ENCODE data around the gene SLCO3A1.

The SLCO3A1 gene

GRCh38 chr15:92025706-92026270 lies 172.3 kb downstream of the SLCO3A1 start:
- H3K4me3 Mint-ChIP-seq: no peak overlapping the region
- no peaks in the 10 kb centered on the region for H3K27me3 Mint-ChIP-seq
- no peak for DNase-seq
- H3K36me3 Mint-ChIP-seq (ENCODE audit: low read depth): no peaks in the 10 kb centered on the region
- H3K4me1 Mint-ChIP-seq (ENCODE audit: low read depth): peaks cover 16% of the 10 kb centered on the region
- no peaks in the 10 kb centered on the region for H3K9me3 Mint-ChIP-seq
- H3K27ac Mint-ChIP-seq: no peak overlapping the region

GRCh38 chr15:92028389-92028724 lies 174.8 kb downstream of the SLCO3A1 start:
- H3K9me3 Mint-ChIP-seq: no peaks in the 10 kb centered on the region
- no peak for DNase-seq
- no peaks in the 10 kb centered on the region for H3K36me3 Mint-ChIP-seq (ENCODE audit: low read depth)
- no peak overlapping the region for H3K4me3 Mint-ChIP-seq
- peaks cover 14% of the 10 kb centered on the region for H3K4me1 Mint-ChIP-seq (ENCODE audit: low read depth)
- no peaks in the 10 kb centered on the region for H3K27me3 Mint-ChIP-seq
- no peak overlapping the region for H3K27ac Mint-ChIP-seq

- Mint-ChIP-seq H3K27ac (no peak overlapping the region), H3K36me3 (ENCODE audit: low read depth) (no peaks in the 10 kb centered on the region), H3K4me1 (ENCODE audit: low read depth) (peaks cover 20% of the 10 kb centered on the region), H3K9me3 (no peaks in the 10 kb centered on the region), H3K4me3 (no peak overlapping the region), H3K27me3 (no peaks in the 10 kb centered on the region)
- no peak for DNase-seq
Measured at GRCh38 chr15:92029767-92030166, 176.3 kb downstream of the SLCO3A1 start.

- no peaks in the 10 kb centered on the region for H3K9me3 Mint-ChIP-seq
- H3K4me1 Mint-ChIP-seq (ENCODE audit: low read depth): peaks cover 20% of the 10 kb centered on the region
- H3K27me3 Mint-ChIP-seq: no peaks in the 10 kb centered on the region
- no peak overlapping the region for H3K27ac Mint-ChIP-seq
- no peak for DNase-seq
- no peak overlapping the region for H3K4me3 Mint-ChIP-seq
- H3K36me3 Mint-ChIP-seq (ENCODE audit: low read depth): no peaks in the 10 kb centered on the region
Measured at GRCh38 chr15:92033314-92033713, 179.8 kb downstream of the SLCO3A1 start.

- H3K27me3 Mint-ChIP-seq: no peaks in the 10 kb centered on the region
- no peak for DNase-seq
- no peak overlapping the region for H3K4me3 Mint-ChIP-seq
- H3K4me1 Mint-ChIP-seq (ENCODE audit: low read depth): peaks cover 20% of the 10 kb centered on the region
- H3K27ac Mint-ChIP-seq: no peak overlapping the region
- H3K9me3 Mint-ChIP-seq: peaks cover under 1% of the 10 kb centered on the region
- no peaks in the 10 kb centered on the region for H3K36me3 Mint-ChIP-seq (ENCODE audit: low read depth)
Measured at GRCh38 chr15:92033723-92034122, 180.2 kb downstream of the SLCO3A1 start.

- Mint-ChIP-seq H3K9me3 (peaks cover 6% of the 10 kb centered on the region), H3K36me3 (ENCODE audit: low read depth) (no peaks in the 10 kb centered on the region), H3K27ac (no peak overlapping the region), H3K4me1 (ENCODE audit: low read depth) (peaks cover 20% of the 10 kb centered on the region), H3K27me3 (no peaks in the 10 kb centered on the region), H3K4me3 (no peak overlapping the region)
- DNase-seq: no peak
Measured at GRCh38 chr15:92034227-92034626, 180.7 kb downstream of the SLCO3A1 start.

GRCh38 chr15:92035551-92035950 lies 182.0 kb downstream of the SLCO3A1 start:
- Mint-ChIP-seq H3K9me3 (peaks cover 6% of the 10 kb centered on the region), H3K4me3 (no peak overlapping the region), H3K36me3 (ENCODE audit: low read depth) (no peaks in the 10 kb centered on the region), H3K27me3 (no peaks in the 10 kb centered on the region), H3K27ac (no peak overlapping the region), H3K4me1 (ENCODE audit: low read depth) (peaks cover 21% of the 10 kb centered on the region)
- no peak for DNase-seq

GRCh38 chr15:92035961-92036360 lies 182.5 kb downstream of the SLCO3A1 start:
- Mint-ChIP-seq H3K4me1 (ENCODE audit: low read depth) (peaks cover 22% of the 10 kb centered on the region), H3K9me3 (peaks cover 6% of the 10 kb centered on the region), H3K4me3 (no peak overlapping the region), H3K27me3 (no peaks in the 10 kb centered on the region), H3K27ac (no peak overlapping the region), H3K36me3 (ENCODE audit: low read depth) (no peaks in the 10 kb centered on the region)
- no peak for DNase-seq

GRCh38 chr15:92037491-92037890 lies 184.0 kb downstream of the SLCO3A1 start:
- no peak overlapping the region for H3K27ac Mint-ChIP-seq
- H3K36me3 Mint-ChIP-seq (ENCODE audit: low read depth): no peaks in the 10 kb centered on the region
- H3K27me3 Mint-ChIP-seq: no peaks in the 10 kb centered on the region
- no peak for DNase-seq
- H3K4me3 Mint-ChIP-seq: no peak overlapping the region
- H3K4me1 Mint-ChIP-seq (ENCODE audit: low read depth): peaks cover 22% of the 10 kb centered on the region
- peaks cover 6% of the 10 kb centered on the region for H3K9me3 Mint-ChIP-seq

- DNase-seq: no peak
- Mint-ChIP-seq H3K4me1 (ENCODE audit: low read depth) (peaks cover 37% of the 10 kb centered on the region), H3K9me3 (peaks cover 6% of the 10 kb centered on the region), H3K36me3 (ENCODE audit: low read depth) (no peaks in the 10 kb centered on the region), H3K27ac (no peak overlapping the region), H3K4me3 (no peak overlapping the region), H3K27me3 (no peaks in the 10 kb centered on the region)
Measured at GRCh38 chr15:92040350-92040749, 186.8 kb downstream of the SLCO3A1 start.

- no peaks in the 10 kb centered on the region for H3K36me3 Mint-ChIP-seq (ENCODE audit: low read depth)
- no peak overlapping the region for H3K4me3 Mint-ChIP-seq
- H3K27ac Mint-ChIP-seq: no peak overlapping the region
- H3K9me3 Mint-ChIP-seq: peaks cover 6% of the 10 kb centered on the region
- H3K4me1 Mint-ChIP-seq (ENCODE audit: low read depth): peaks cover 37% of the 10 kb centered on the region
- no peaks in the 10 kb centered on the region for H3K27me3 Mint-ChIP-seq
- DNase-seq: no peak
Measured at GRCh38 chr15:92041371-92041770, 187.9 kb downstream of the SLCO3A1 start.

GRCh38 chr15:92043283-92043682 lies 189.8 kb downstream of the SLCO3A1 start:
- H3K27ac Mint-ChIP-seq: no peak overlapping the region
- peaks cover 37% of the 10 kb centered on the region for H3K4me1 Mint-ChIP-seq (ENCODE audit: low read depth)
- H3K9me3 Mint-ChIP-seq: peaks cover 6% of the 10 kb centered on the region
- H3K4me3 Mint-ChIP-seq: no peak overlapping the region
- no peaks in the 10 kb centered on the region for H3K36me3 Mint-ChIP-seq (ENCODE audit: low read depth)
- H3K27me3 Mint-ChIP-seq: no peaks in the 10 kb centered on the region
- no peak for DNase-seq

- no peak overlapping the region for H3K27ac Mint-ChIP-seq
- H3K36me3 Mint-ChIP-seq (ENCODE audit: low read depth): no peaks in the 10 kb centered on the region
- peaks cover 37% of the 10 kb centered on the region for H3K4me1 Mint-ChIP-seq (ENCODE audit: low read depth)
- no peak for DNase-seq
- no peak overlapping the region for H3K4me3 Mint-ChIP-seq
- no peaks in the 10 kb centered on the region for H3K27me3 Mint-ChIP-seq
- no peaks in the 10 kb centered on the region for H3K9me3 Mint-ChIP-seq
Measured at GRCh38 chr15:92044203-92044909, 190.8 kb downstream of the SLCO3A1 start.

- no peaks in the 10 kb centered on the region for H3K36me3 Mint-ChIP-seq (ENCODE audit: low read depth)
- H3K27ac Mint-ChIP-seq: no peak overlapping the region
- H3K9me3 Mint-ChIP-seq: no peaks in the 10 kb centered on the region
- no peak for DNase-seq
- peaks cover 18% of the 10 kb centered on the region for H3K4me1 Mint-ChIP-seq (ENCODE audit: low read depth)
- no peak overlapping the region for H3K4me3 Mint-ChIP-seq
- no peaks in the 10 kb centered on the region for H3K27me3 Mint-ChIP-seq
Measured at GRCh38 chr15:92047900-92048299, 194.4 kb downstream of the SLCO3A1 start.

- Mint-ChIP-seq H3K9me3 (no peaks in the 10 kb centered on the region), H3K4me1 (ENCODE audit: low read depth) (peaks cover 11% of the 10 kb centered on the region), H3K4me3 (no peak overlapping the region), H3K36me3 (ENCODE audit: low read depth) (no peaks in the 10 kb centered on the region), H3K27me3 (no peaks in the 10 kb centered on the region), H3K27ac (no peak overlapping the region)
- no peak for DNase-seq
Measured at GRCh38 chr15:92048739-92049138, 195.2 kb downstream of the SLCO3A1 start.
